HS-27A (cell line): ENCODE measurements around the gene ERVV-1.
"Not testable (repeated sequence)": the region's sequence is repeated elsewhere in the genome, so short reads cannot be mapped to it uniquely, and the experiment has no call there.

Experiments
- DNase-seq: peaks from one replicate; pipeline ENCODE4 v3.0.0-alpha.2; 2012; ENCODE audit warnings: low read depth, missing footprints

The ERVV-1 gene, protein sequence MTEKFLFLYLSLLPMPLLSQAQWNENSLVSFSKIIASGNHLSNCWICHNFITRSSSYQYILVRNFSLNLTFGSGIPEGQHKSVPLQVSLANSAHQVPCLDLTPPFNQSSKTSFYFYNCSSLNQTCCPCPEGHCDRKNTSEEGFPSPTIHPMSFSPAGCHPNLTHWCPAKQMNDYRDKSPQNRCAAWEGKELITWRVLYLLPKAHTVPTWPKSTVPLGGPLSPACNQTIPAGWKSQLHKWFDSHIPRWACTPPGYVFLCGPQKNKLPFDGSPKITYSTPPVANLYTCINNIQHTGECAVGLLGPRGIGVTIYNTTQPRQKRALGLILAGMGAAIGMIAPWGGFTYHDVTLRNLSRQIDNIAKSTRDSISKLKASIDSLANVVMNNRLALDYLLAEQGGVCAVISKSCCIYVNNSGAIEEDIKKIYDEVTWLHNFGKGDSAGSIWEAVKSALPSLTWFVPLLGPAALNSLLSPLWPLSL

DNA sequence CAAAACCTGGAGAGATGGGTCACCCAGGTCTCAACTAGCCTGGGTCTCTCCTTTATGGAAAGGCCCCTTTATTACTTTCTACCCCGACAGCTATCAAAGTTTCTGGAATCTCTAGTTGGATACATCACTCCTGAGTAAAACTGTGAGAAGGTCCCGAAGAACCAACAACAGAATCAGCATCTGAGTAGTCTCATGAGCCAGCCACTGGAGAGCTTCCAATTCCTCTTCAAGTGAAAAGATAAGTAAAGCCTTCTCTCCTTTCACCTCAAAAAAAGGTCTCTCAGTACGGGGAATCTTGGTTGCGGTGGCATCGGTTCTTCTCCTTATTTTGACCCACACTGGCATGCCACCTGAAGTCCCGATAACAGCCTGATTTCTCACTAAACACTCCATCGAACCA, at the start of gene ERVV-1:
Gene ERVV-1 (plus strand): TSS at position 301 of the 400 bp plus-strand sequence. CDS start 170 bp downstream, outside the sequence.
- no peak for DNase-seq

DNA sequence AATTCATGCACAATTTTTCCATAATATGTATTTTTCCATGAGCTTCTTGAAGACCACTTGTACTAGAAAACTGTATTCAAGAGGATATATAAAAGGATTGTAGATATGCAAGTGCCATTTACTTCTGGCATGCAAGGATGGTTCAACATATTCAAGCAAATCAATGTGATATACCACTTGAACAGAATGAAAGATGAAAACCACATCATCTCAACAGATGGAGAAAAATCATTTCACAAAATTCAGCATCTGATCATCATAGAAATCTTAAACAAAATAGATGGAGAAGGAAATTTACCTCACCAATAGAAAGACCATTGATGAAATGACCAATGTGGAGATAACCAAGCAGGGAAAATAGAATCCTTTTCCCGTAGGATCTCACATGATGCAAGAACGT, 45.9 kb upstream of the ERVV-1 start:
- DNase-seq = no peak

DNA sequence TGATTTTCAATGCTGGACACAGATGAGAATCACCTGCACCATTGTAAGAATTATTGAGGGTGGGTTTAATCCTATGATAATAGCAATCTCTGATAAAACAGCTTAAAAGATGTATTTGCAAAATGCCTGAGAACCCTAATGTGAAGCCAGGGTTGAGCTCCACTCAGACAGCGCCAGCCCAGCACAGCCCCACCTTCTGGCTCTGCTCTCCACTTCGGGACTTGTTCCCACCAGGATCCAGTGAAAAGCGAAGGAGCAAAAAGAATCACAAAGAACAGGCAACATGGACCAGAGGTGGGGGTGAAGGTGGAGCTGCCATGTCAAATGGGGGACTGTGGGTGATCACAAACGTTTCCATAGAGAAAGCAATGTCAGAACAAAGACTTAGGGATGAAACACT, 32.4 kb upstream of the ERVV-1 start:
- DNase-seq = no peak

DNA sequence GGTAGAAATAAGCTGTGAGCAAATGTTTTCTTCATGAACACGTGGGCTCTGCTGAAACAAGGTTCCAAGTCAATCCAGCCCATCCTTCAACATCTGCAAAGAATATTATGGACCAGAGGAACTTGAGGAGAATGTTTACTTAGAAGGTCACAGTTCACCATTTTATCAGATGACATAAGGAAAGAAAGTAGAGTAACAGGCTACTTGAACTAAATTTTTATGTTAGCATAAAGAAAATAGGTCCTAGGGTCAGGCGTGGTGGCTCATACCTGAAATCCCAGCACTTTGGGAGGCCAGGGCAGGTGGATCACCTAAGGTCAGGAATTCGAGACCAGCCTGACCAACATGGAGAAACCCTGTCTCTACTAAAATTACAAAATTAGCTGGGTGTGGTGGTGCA, 30.6 kb upstream of the ERVV-1 start:
- DNase-seq = not testable (repeated sequence)

DNA sequence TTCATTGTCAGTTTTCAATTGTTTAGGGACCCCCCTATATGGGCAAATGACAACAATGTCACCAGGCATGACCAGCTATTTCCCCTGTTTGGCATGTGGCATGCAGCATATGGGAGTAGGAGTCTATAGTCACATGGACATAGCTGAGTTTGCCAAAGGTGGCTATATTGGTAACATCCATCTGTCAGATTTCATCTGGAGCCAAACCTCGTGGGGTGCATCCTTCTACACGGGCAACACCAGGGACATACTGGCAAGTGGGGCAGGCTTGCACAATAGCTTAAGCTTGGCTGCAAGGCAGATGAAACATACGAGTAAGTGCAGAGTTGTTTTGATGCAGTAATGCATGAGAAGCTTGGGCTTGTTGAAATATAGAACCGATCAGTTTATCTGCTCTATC, 26.5 kb upstream of the ERVV-1 start:
- DNase-seq = no peak

DNA sequence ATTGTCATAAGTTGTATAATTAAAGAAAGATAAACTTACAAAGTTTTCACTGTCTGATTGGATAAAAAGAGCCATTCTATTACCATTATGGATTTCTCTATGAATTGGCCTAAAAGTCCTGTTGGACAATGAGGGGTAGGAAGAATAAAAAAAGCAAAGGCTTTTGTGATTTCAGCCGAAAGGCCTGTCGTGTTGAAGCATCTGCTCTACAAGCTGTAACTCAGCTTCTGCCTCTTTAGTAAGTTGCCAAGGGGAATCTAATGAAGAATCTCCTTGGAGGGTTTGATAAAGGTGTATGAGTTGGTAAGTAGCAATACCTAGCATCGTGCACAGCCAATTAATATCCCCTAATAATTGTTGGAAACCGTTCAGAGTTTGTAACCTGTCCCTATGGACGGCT, 25.2 kb upstream of the ERVV-1 start:
- DNase-seq = no peak

DNA sequence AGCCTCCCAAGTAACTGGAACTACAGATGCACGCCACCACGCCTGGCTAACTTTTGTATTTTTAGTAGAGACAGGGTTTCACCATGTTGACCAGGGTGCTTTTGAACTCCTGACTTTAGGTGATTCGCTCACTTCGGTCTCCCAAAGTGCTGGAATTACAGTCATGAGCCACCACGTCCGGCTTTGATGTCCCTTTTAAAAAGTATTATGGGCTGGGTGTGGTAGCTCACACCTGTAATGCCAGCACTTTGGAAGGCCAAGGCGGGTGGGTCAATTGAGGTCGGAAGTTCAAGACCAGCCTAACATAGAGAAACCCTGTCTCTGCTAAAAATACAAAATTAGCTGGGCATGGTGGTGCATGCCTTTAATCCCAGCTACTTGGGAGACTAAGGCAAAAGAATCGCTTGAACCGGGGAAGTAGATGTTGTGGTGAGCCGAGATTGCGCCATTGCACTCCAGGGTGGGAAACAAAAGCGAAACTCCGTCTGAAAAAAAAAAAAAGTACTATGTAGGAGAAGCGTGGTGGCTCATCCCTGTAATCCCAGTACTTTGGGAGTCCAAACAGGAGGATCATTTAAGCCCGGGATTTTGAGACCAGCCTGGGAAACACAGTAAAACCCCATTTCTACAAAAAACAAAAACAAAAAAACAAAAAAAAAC, 22.8 kb upstream of the ERVV-1 start:
- DNase-seq = no peak

DNA sequence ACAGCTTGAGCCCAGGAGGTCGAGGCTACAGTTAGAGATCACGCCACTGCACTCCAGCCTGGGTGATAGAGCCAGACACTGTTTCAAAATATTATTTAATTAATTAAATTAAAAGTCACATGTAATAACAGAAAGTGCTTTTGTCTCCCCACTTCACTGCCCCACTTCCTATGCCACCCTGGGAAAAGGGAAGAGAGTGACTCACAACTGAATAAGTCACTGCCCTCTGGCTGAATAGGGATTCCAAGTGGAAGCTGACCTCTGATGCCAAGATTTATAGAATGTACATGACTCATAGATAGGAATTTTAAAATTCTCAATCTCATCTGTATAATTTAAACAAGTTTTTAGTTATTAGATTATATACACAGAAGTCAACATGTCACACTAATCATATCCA, 22.2 kb upstream of the ERVV-1 start:
- peak; percentile 87 for DNase-seq

DNA sequence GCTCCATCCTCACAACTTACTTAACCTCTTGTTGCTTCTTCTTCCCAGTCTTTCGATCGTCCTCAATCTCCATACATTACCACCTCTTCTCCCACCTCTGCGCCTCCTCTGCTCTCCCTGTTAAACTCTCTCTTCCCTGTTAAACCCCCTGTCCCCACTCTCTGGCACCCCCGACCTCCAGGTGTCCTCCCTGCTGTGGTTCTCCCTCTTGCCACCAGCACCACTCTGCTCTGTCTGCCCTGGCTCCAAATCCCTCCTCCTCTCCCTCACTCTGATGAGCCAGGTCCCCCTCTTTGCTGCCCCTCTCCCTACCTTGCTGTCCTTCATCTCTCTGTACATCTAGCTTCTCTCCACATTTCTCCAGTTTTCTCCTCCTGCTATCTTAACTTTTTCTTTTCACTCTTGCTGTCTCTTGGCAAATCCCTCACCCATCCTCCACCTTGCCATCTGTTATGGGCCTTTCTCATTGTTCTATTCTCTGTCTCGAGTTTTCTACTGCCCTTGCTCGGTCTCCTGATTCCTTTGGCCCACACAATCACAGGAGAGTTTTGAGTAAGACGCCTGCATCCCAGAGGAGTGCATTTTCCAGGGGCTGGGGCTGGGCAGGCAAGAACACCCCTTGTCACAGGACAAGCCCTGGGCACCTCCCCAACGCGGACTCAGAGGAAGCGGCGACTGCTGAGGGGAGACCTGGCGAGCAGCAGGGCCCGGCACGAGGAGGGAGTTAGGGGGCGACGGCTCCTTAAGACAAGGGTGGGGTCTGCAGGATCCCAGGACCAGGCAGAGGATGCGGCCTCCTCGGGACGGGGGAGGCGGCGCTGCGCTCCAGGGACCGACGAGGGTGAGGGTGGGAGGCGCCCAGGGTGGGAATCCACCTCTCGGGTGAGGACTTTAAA, 21.4 kb upstream of the ERVV-1 start:
- DNase-seq = no peak

DNA sequence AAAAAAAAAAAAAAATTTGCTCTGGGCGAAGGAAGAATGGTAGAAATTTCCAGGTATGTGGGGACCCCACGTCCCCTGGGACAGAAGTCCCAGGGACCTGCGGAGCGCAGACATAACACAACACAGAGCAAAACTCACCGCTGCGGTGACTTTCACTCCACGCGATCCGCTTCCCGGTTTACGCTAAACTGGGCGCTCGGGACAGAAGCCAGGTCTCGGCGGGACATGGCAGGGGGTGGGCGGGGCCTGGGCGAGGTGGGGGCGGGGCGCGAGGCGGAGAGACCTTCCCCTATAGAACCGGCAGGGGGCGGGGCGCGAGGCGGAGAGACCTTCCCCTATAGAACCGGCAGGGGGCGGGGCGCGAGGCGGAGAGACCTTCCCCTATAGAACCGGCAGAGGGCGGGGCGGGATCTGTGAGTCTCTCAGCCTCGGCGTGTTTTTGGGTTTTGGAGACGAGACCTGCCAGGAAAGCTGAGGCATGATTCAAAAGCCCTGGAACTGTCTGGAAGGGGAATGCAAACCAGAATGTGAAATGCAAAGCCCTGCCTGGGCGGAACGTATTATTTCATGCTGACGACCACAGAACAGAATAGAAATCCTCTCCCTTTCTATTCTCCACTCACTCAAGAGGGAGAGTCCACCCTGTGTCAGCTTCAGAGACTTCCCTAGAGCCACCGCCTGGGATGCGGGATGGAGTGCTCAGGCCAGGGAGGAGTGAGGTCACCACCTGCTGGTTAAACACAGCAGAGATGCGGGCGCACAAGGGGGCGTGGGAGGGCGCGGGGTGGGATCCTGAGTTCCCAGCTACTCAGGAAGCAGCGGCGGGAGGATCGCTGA, 20.2 kb upstream of the ERVV-1 start:
- no peak for DNase-seq

DNA sequence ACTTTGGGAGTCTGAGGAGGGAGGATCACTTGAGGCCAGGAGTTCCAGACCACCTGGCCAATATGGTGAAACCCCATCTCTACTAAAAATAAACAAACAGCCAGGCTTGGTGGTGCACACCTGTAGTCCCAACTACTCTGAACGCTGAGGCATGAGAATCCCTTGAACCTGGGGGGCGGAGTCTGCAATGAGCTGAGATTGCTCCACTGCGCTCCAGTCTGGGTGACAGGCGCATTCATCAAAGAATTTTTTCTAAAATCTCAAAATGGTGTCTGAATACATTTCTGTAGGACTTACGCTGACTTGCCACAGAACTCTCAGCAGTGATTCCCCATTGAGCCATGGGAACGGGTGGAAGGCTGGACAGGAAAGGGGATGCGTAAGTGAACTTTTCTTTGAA, 18.0 kb upstream of the ERVV-1 start:
- DNase-seq = no peak

DNA sequence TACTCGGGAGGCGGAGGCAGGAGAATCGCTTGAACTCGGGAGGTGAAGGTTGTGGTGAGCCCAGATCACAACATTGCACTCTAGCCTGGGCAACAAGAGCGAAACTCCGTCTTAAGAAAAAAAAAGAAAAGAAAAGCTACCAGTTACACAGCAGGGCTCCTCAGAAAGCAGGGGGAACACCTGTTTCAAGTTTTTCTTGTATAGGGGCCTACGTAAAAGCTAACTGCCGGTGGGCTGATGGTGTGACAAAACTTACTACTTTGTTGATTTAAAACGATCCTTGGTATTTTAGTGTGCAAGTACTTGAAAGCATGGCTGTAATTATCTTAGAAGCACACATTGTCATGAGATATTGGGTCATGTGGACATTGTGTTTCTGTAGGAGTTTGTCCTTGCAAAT, 15.7 kb upstream of the ERVV-1 start:
- no peak for DNase-seq

DNA sequence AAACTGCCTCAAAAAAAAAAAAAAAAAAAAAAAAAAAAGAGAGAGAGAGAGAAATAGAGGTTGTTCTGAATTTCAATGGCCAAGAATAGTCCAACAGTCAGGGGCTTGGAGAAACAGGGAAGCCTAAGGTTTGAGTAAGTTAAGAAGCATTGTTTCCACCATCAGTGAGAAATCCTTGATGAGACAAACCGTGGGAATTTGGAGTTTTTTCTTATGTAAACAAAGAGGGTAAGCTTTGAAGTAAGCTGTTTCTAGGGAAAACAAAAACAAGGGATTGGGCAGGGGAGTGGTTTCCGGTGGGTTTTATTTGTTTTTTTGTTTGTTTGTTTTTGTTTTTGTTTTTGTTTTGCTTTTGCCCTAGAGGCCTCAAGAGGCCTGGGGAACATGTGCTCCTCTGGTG, 11.2 kb upstream of the ERVV-1 start:
- DNase-seq = no peak

DNA sequence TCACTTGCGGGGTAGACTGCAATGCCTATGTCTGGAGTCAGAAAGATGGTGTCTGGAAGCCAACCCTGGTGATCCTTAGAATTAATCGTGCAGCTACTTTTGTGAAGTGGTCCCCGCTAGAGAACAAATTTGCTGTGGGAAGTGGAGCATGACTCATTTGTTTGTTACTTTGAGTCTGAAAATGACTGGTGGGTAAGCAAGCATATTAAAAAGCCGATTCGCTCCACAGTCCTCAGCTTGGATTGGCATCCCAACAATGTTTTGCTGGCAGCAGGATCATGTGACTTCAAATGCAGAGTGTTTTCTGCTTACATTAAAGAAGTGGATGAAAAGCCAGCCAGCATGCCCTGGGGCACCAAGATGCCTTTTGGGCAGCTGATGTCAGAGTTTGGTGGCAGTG, 9.5 kb upstream of the ERVV-1 start:
- DNase-seq = no peak

DNA sequence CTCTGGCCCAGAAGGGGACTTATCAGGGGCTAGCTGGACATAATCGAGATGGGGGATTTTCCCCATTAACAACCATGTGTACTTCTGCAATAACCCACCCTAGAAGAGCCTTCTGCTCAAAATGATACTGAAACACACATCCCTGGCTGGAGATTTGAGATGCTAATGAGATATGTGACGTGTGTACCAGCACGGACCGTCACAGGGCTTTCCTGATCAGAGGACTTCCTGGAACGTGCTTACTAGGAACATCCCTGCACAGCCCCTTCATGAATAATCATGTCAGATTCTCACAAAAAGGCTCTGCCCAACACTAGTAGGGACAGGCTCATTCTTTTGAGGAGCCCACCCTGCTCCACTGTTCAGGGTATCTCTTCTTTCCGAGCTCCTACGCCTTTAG, 6.5 kb upstream of the ERVV-1 start:
- DNase-seq = no peak

DNA sequence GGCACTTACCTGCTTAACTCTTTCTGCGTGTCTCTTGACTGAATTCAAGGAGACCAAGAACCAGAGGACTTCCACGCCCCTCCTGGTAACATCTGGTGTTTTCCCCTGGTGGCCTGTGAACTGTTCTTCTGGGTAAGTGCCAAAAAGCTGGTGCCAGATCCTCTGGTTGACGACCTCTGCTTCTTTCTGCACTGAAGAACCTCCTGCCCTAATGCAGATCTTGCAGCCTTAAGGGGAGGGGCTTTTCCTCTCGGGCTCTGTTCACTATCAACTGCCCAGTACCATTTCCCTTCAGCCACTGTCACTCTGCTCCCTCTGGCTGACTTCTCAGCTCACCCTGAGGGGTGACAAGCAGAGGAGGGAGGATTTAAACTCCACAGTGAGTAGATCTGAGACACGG, 6.1 kb upstream of the ERVV-1 start:
- DNase-seq = no peak

DNA sequence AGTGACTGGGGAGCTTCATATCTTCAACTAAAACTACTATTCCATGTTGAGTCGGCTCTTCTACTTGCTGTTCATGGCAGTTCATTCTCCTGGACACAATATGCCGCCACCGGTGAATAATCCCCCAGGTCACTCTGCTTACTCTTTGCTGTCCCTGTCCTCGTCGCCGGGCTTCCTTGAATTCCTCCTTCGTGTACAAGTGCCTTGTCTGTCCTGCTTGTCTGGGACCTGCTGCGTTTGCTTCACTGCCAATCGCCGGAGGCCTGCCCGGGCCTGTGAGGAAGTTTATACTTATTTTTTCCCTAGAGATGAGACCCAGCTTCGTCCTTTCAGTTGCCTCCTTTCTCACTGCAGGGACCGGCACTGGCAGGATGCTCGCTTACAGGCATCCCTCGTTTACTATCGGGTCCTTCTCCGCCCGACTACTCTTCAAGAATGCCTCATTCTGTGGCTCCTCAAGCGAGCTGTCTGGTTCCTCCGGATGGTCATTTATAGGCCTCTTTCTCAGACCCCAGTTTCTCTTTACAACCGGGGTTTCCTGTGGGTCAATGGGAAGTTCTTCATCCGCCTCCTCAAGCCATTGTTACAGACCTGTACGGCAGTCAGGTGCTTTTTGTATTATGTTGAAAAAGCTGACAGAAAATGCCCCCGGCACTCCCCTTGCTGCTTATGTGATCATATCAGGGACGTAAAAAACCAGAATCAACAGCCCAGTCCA, 5.5 kb upstream of the ERVV-1 start:
- DNase-seq = no peak

DNA sequence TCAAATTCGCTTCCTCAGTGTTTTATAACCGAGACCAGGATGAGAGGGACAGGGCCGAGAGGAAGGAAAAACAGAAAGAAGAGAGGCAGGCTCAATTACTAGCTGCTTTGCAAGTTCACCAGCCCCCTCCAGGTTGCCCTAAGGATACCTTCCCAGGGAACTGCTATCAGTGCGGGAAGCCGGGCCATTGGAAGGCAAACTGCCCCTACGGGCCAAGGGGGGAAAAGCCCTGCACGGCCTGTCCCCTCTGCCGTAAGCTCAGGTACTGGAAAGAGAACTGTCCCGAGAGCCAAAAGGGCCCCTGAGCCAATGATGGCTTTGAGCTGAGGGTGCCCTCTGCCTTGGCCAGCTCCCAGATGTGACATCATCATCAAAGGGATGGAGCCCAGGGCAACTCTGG, 3.2 kb upstream of the ERVV-1 start:
- DNase-seq = no peak

DNA sequence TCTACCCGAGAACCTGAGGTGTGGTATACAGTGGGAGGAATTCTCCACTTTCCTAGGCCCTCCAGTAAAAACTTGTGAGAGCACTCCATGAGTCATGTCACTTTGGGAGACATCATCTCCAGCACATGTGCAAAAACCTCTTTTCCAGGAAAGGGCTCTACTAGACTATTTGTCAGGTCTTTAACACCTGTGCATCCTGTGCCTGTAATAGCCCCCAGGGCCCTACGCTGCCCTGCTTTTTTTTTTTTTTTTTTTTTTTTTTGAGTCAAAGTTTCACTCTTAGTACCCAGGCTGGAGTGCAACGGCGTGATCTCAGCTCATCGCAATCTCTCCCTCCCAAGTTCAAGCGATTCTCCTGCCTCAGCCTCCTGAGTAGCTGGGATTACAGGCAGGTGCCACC, 1.7 kb upstream of the ERVV-1 start:
- no peak for DNase-seq

DNA sequence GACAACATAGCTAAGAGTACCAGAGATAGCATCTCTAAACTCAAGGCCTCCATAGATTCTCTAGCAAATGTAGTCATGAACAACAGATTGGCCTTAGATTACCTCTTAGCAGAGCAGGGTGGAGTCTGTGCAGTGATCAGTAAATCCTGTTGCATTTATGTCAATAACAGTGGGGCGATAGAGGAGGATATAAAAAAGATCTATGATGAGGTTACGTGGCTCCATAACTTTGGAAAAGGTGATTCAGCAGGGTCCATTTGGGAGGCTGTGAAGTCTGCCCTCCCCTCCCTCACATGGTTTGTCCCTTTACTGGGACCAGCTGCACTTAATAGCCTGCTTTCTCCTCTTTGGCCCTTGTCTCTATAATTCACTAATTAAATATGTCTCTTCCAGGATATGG, 1.4 kb downstream of the ERVV-1 start:
- no peak for DNase-seq

DNA sequence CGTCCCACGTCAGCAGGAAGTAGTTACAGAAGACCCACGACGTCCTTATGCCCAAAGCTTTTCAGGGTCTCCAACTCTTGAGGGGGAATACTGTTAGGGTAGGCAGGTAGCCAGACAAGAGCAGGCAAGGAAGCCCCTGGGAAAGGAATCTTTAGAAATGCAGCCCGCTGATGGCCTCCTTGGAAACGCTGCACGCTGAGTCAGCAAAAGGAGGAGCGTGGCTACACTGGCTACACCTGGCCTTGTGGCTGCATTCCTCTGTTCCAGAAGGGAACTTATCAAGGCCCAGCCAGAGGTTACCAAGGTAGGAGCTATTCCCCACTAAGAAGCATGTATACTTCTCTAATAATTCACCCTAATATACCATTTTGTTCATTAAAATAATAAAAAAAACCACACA, 2.0 kb downstream of the ERVV-1 start:
- no peak for DNase-seq
